GM12878 (cell line): ENCODE measurements around the gene CCL25. TPM values are rescaled to one million over a fixed set of nuclear protein-coding genes. Genes with fewer than 3 reads are reported as not detected.

Source experiments
- ATAC-seq: fragments of 200-7000 bp; cut with Tn5 transposase; 3 replicates; pipeline ENCODE4 v1.9.1; 2020; ENCODE audit warnings: mild to moderate bottlenecking, moderate library complexity
- BruUV-seq: library from RNA; stranded (reverse); fragments of 400-500 nt; replicated peaks from 2 replicates; lab custom pipeline; 2021; lab: Mats Ljungman, UMichigan
- CTCF ChIA-PET: fragments of 300-600 bp; sonication (Branson Sonifier 250); formaldehyde crosslinking; extraction: SDS; loops from one replicate; lab custom pipeline; 2021; ENCODE audit warnings: inconsistent platforms; lab: Yijun Ruan, JAX
- POLR2A ChIA-PET: fragments of 350-600 bp; formaldehyde crosslinking; extraction: SDS; loops from one replicate; lab custom pipeline; 2021; ENCODE audit warnings: inconsistent platforms; lab: Charles Lee
- RAD21 ChIA-PET: fragments of 300-600 bp; sonication (Branson Sonifier 250); formaldehyde crosslinking; loops from one replicate; lab custom pipeline; 2023; ENCODE audit warnings: antibody characterized with exemption; ENCODE audit not compliant: unreplicated experiment; lab: Charles Lee
- SMC1A ChIA-PET: fragments of 300-600 bp; sonication (Branson Sonifier 250); formaldehyde crosslinking; loops from one replicate; lab custom pipeline; 2023; ENCODE audit not compliant: unreplicated experiment, uncharacterized antibody; lab: Charles Lee
- DNase-seq: peaks from one replicate; pipeline ENCODE4 v3.0.0-alpha.2; 2011; ENCODE audit warnings: low read depth, low spot score
- FAIRE-seq: peaks from 3 replicates; lab custom pipeline; 2011; peaks lifted over from hg19 to GRCh38; lab: Jason Lieb, UNC
- H2AFZ ChIP-seq: 2 replicates; pipeline ENCODE4 v1.6.0; 2011; ENCODE audit warnings: low read depth, low read length, control low read depth; ENCODE audit not compliant: control insufficient read depth
- H3K27ac ChIP-seq: 2 replicates; pipeline ENCODE4 v1.5.1; 2011; ENCODE audit warnings: control low read depth; ENCODE audit not compliant: control insufficient read depth, insufficient read depth
- H3K27me3 ChIP-seq, 2 experiments: replicated peaks in 1 of 2; 2 replicates each; pipeline versions ENCODE4 v1.6.0 to v1.6.1; 2011; ENCODE audit warnings: low read length in 1 of 2; ENCODE audit not compliant: control insufficient read depth in 2 of 2, insufficient read depth in 2 of 2
- H3K36me3 ChIP-seq, 2 experiments: 2 replicates each; pipeline ENCODE4 v1.5.1; 2011; ENCODE audit warnings: low read length in 1 of 2; ENCODE audit not compliant: control insufficient read depth in 2 of 2, insufficient read depth in 2 of 2
- H3K4me1 ChIP-seq: 2 replicates; pipeline ENCODE4 v1.6.1; 2011; ENCODE audit warnings: mild to moderate bottlenecking, low read length, moderate library complexity, mixed read lengths; ENCODE audit not compliant: control insufficient read depth, insufficient read depth
- H3K4me2 ChIP-seq: 2 replicates; pipeline ENCODE4 v1.6.0; 2011; ENCODE audit warnings: control low read depth; ENCODE audit not compliant: control insufficient read depth, insufficient read depth
- H3K4me3 ChIP-seq: fragments of 200-600 bp; sonication (generic); 2 replicates; pipeline ENCODE4 v1.5.1; 2016
- H3K79me2 ChIP-seq: 2 replicates; pipeline ENCODE4 v1.6.0; 2011; ENCODE audit warnings: low read length; ENCODE audit not compliant: control insufficient read depth, insufficient read depth
- H3K9ac ChIP-seq: 2 replicates; pipeline ENCODE4 v1.8.0; 2011; ENCODE audit warnings: low read length, control low read depth, mixed read lengths; ENCODE audit not compliant: control insufficient read depth, insufficient read depth
- H3K9me3 ChIP-seq: replicated peaks from 3 replicates; pipeline ENCODE4 v1.5.1; 2011; ENCODE audit warnings: mild to moderate bottlenecking, low read length; ENCODE audit not compliant: control insufficient read depth, insufficient read depth
- H4K20me1 ChIP-seq: 2 replicates; pipeline ENCODE4 v1.6.0; 2011; ENCODE audit not compliant: control insufficient read depth, insufficient read depth
- BHLHE40 ChIP-seq, 2 experiments: fragments of 450-650 bp in 1 of 2; IDR thresholded peaks; 2 replicates each; pipeline ENCODE4 v1.6.1; 2011 to 2017; ENCODE audit warnings: low read depth in 2 of 2, borderline replicate concordance in 1 of 2, improper control_type of control experiment in 1 of 2, low read length in 1 of 2, mild to moderate bottlenecking in 1 of 2
- MYB ChIP-seq: fragments of 150-350 bp; IDR thresholded peaks from 2 replicates; pipeline ENCODE4 v1.6.1; 2014; ENCODE audit warnings: mild to moderate bottlenecking, low read depth, low read length, borderline replicate concordance
- NR2F1 ChIP-seq: fragments of 450-650 bp; conservative IDR thresholded peaks from 2 replicates; pipeline ENCODE4 v1.6.1; 2017; ENCODE audit warnings: mild to moderate bottlenecking
- WGBS: methylation state at CpG from one replicate; pipeline ENCODE4 v1.1.6; 2016; ENCODE audit warnings: low lambda C conversion rate; ENCODE audit not compliant: insufficient replicate concordance, insufficient coverage; ENCODE audit errors: missing lambda C conversion rate; 5-methylcytosine and 5-hydroxymethylcytosine counted together
- in situ Hi-C: fragments of 300-500 bp; cut with MboI; formaldehyde crosslinking; loops from 9 replicates; pipeline ENCODE4 v1.14.3; 2018; ENCODE audit warnings: mixed read lengths
- intact Hi-C: fragments of 100-400 bp; cut with micrococcal nuclease; formaldehyde crosslinking; loops from one replicate; pipeline ENCODE4 v1.14.2; 2022; ENCODE audit not compliant: unreplicated experiment
- polyA plus RNA-seq, 11 experiments: library from polyadenylated mRNA; depleted of rRNA in 4 of 11; unstranded in 6 of 11; stranded (reverse) in 5 of 11; fragments of >200 nt; fragmentation: Nextera tagmentation in 4 of 11; fragmentation: Illumina TruSeq in 1 of 11; extraction: Ambion mirVana in 4 of 11; extraction: Trizol in 1 of 11; gene quantifications; 1 replicate in 1 of 11; 2 replicates in 10 of 11; pipeline versions ENCODE4 v1.2.1 to v1.2.3, GENCODE V29; 2011 to 2016; ENCODE audit warnings: inconsistent platforms in 2 of 11, missing spikeins in 2 of 11, low read depth in 1 of 11
- total RNA-seq, 4 experiments: library from RNA; depleted of rRNA in 3 of 4; stranded (reverse); fragments of >200 nt in 3 of 4; fragmentation: Illumina TruSeq in 1 of 4; extraction: Trizol in 1 of 4; gene quantifications; 2 replicates each; pipeline versions ENCODE4 v1.2.1 to v1.2.3, GENCODE V29; 2013 to 2021

The CCL25 gene
- total and polyA plus RNA-seq, 10 of the 15 experiments (the other 5 are each of a cell fraction or from before 2014, with no cell fraction given), result 0.53 to 12.0 (median 8.3) TPM

DNA sequence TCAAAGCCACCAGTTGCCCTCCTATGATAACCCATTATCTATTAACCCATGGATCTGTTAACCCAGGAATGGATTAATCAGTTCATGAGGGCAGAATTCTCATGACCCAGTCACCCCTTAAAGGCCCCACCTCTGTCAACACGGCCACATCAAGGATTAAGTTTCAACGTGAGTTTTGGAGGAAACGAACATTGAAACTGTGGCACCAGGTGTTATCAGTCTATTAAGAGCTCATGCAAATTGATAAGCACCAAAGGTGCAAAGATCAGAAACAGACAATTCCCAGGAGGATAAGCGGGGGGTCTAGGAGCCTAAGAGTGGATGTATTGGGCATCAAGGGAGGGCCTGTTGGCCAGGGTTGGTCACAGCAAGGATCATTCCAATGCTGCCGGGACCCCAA is 27.2 kb upstream of the CCL25 start:
- no peaks in the 10 kb centered on the region for H3K4me1 ChIP-seq
- H3K27me3 ChIP-seq, result no peaks in the 10 kb centered on the region
- H3K4me2 ChIP-seq, result no peak overlapping the region
- no peak overlapping the region for H3K4me3 ChIP-seq
- H3K36me3 ChIP-seq, result no peaks in the 10 kb centered on the region
- SMC1A ChIA-PET, result no interaction called here
- 12% methylated on average over 5 of the region's 5 CpGs for WGBS
- H3K27ac ChIP-seq, result no peak overlapping the region
- in situ Hi-C loops, result no loop called here
- no peak for TF ChIP-seq BHLHE40 (IDR thresholded peaks at IDR 0.05; ENCODE audit: borderline replicate concordance in 1 of 2, low read depth in 2 of 2, low read length in 1 of 2)
- TF ChIP-seq, all 136 proteins: peak for 0
- RAD21 ChIA-PET, result no interaction called here
- DNase-seq (no peak), FAIRE-seq (no peak), ATAC-seq (no peak)
- no peak overlapping the region for H2AFZ ChIP-seq
- H3K79me2 ChIP-seq, result no peaks in the 10 kb centered on the region
- H4K20me1 ChIP-seq, result no peaks in the 10 kb centered on the region
- H3K9ac ChIP-seq, result no peak overlapping the region
- POLR2A ChIA-PET, result no interaction called here
- intact Hi-C loops, result no loop called here
- no TSS peak for BruUV-seq
- no peaks in the 10 kb centered on the region for H3K9me3 ChIP-seq
- CTCF ChIA-PET, result no interaction called here

DNA sequence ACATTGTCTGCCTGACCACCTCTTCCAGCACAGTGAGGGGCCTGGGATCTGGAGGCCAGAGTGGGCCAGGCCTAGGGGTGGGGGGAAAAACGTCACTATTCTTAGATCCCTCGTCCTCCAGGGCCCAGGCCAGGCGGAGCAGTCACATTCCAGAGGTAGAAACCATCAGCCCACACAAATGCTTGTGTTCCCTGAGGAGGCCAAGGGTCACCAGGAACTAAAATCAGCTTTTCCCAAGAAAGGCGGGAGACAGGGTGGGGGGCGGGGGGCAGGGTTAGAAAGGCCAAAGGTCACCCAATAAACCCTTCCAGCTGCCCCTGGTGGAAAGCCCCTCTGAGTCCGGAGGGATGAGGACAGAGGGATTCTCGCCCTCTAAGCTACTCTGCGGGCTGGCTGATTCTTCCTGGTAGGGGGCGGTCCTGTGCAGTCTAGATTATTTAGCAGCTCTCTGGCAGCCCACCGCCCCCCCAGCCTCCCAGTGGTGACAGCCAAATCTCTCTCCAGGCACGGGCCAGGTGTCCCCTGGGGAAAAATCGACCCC is 23.5 kb upstream of the CCL25 start:
- RAD21 ChIA-PET, result no interaction called here

More for the DNA sequence above, 23.5 kb upstream of the CCL25 start:
- ChIA-PET SMC1A (interaction anchor here (0.5 to 1.0 kb wide), 2 partner anchors 24 to 33 kb away, joined by 3 read pairs; partner anchors contain the start of gene ELAVL1), CTCF (no interaction called here), POLR2A (no interaction called here)
- no peak for ATAC-seq
- 36% methylated on average over 12 of the region's 12 CpGs for WGBS
- H3K79me2 ChIP-seq, result no peaks in the 10 kb centered on the region
- no peak overlapping the region for H3K27ac ChIP-seq
- H3K36me3 ChIP-seq, result no peaks in the 10 kb centered on the region
- no peaks in the 10 kb centered on the region for H4K20me1 ChIP-seq
- no peak overlapping the region for H3K9ac ChIP-seq
- BruUV-seq, result no TSS peak
- H3K4me1 ChIP-seq, result no peaks in the 10 kb centered on the region
- no peaks in the 10 kb centered on the region; a peak in 1 of 4 replicates for H3K27me3 ChIP-seq
- H2AFZ ChIP-seq, result no peak overlapping the region
- in situ Hi-C loops, result no loop called here
- no peak overlapping the region for H3K4me3 ChIP-seq
- TF ChIP-seq NR2F1, result 0 out of 2 replicates have a peak, but pooled peaks have one; percentile 16
- TF ChIP-seq MYB, result no peak
- FAIRE-seq, result no peak
- H3K4me2 ChIP-seq, result no peak overlapping the region
- no peaks in the 10 kb centered on the region for H3K9me3 ChIP-seq
- intact Hi-C loops, result no loop called here
- DNase-seq, result no peak
